RWPE1 (cell line): Measurements from ENCODE around the gene SRF.
"Not testable (repeated sequence)": the region's sequence is repeated elsewhere in the genome, so short reads cannot be mapped to it uniquely, and the experiment has no call there.

Experiments
- CTCF ChIA-PET: fragments of 350-600 bp; sonication (Branson Sonifier 250); formaldehyde crosslinking; extraction: SDS; loops from one replicate; lab custom pipeline; 2021; lab: Yijun Ruan, JAX
- POLR2A ChIA-PET: fragments of 400-600 bp; formaldehyde crosslinking; extraction: SDS; loops from one replicate; lab custom pipeline; 2020; ENCODE audit warnings: antibody characterized with exemption; ENCODE audit not compliant: low non-redundant PET; lab: Yijun Ruan, JAX
- DNase-seq: peaks from one replicate; pipeline ENCODE4 v3.0.0; 2012; ENCODE audit warnings: low spot score
- H3K27ac ChIP-seq: fragments of 450-650 bp; 2 replicates; pipeline ENCODE4 v1.5.1; 2017
- TF ChIP-seq, protein P1 (sequence below): fragments of 450-650 bp; conservative IDR thresholded peaks from 2 replicates; pipeline ENCODE4 v1.5.1; 2017; ENCODE audit warnings: low read depth, mild to moderate bottlenecking

SRF gene

DNA sequence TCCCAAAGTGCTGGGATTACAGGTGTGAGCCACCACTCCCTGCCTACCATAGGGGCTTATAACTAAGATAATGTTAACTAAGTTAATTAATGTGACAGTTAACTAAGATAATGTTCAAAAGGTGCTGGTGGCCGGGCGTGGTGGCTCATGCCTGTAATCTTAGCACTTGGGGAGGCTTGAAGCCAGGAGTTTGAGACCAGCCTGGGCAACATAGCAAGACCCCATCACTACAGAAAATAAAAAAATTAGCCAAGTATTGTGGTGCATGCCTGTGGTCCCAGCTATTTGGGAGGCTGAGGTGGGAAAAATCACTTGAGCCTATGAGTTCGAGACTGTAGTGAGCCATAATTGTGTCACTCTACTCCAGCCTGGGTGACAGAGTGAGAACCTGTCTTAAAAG is 32.8 kb upstream of the SRF start:
- CTCF ChIA-PET: no interaction called here
- H3K27ac ChIP-seq: no peak overlapping the region
- DNase-seq: no peak
- POLR2A ChIA-PET: no interaction called here
- TF ChIP-seq, protein P1, sequence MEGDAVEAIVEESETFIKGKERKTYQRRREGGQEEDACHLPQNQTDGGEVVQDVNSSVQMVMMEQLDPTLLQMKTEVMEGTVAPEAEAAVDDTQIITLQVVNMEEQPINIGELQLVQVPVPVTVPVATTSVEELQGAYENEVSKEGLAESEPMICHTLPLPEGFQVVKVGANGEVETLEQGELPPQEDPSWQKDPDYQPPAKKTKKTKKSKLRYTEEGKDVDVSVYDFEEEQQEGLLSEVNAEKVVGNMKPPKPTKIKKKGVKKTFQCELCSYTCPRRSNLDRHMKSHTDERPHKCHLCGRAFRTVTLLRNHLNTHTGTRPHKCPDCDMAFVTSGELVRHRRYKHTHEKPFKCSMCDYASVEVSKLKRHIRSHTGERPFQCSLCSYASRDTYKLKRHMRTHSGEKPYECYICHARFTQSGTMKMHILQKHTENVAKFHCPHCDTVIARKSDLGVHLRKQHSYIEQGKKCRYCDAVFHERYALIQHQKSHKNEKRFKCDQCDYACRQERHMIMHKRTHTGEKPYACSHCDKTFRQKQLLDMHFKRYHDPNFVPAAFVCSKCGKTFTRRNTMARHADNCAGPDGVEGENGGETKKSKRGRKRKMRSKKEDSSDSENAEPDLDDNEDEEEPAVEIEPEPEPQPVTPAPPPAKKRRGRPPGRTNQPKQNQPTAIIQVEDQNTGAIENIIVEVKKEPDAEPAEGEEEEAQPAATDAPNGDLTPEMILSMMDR: no peak

DNA sequence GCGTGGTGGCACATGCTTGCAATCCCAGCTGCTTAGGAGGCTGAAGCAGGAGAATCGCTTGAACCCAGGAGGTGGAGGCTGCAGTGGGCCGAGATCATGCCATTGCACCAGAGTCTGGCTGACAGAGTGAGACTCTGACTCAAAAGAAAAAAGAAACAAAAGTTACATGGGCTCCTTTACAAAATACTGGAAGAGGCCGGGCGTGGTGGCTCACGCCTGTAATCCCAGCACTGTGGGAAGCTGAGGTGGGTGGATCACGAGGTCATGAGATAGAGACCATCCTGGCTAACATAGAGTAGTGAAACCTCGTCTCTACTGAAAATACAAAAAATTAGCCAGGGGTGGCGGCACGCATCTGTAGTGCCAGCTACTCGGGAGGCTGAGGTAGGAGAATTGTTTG is 31.1 kb upstream of the SRF start:
- CTCF ChIA-PET, DNase-seq, POLR2A ChIA-PET: not testable (repeated sequence)
- peak overlapping the region; percentile 41 for H3K27ac ChIP-seq

DNA sequence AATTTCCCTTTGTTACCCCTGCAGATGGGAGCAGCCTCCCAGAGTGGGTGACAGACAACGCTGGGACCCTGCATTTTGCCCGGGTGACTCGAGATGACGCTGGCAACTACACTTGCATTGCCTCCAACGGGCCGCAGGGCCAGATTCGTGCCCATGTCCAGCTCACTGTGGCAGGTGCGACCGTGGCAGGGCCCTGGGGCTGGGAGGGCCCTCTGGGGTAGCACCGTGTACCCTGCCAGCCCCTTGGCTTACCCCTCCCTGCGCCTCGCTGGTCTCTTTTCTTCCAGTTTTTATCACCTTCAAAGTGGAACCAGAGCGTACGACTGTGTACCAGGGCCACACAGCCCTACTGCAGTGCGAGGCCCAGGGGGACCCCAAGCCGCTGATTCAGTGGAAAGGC is 29.4 kb upstream of the SRF start:
- CTCF ChIA-PET: interaction anchor here (0.6 kb wide), 1 partner anchor 46 kb away, joined by 4 read pairs; no protein-coding TSS in a partner anchor
- POLR2A ChIA-PET: no interaction called here
- DNase-seq: no peak
- TF ChIP-seq, protein P1: no peak
- peak overlapping the region; percentile 86 for H3K27ac ChIP-seq

DNA sequence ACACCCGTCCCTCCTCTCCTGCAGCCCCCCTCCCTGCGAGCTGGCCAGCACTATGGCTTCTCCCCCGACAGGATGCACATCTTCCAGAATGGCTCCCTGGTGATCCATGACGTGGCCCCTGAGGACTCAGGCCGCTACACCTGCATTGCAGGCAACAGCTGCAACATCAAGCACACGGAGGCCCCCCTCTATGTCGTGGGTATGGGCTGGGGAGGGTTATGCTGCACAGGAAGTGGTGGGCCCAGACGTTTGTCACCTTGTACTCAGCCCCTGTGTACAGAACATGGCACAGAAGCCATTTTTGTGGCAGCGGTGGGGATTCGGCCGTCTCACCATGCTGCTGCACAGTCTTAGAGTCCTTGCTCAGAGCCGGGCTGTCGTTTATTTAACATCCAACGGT is 29.0 kb upstream of the SRF start:
- no peak for DNase-seq
- ChIA-PET POLR2A (no interaction called here), CTCF (interaction anchor here (0.6 kb wide), 1 partner anchor 46 kb away, joined by 4 read pairs; no protein-coding TSS in a partner anchor)
- H3K27ac ChIP-seq: peak overlapping the region; percentile 86
- TF ChIP-seq, protein P1: no peak

DNA sequence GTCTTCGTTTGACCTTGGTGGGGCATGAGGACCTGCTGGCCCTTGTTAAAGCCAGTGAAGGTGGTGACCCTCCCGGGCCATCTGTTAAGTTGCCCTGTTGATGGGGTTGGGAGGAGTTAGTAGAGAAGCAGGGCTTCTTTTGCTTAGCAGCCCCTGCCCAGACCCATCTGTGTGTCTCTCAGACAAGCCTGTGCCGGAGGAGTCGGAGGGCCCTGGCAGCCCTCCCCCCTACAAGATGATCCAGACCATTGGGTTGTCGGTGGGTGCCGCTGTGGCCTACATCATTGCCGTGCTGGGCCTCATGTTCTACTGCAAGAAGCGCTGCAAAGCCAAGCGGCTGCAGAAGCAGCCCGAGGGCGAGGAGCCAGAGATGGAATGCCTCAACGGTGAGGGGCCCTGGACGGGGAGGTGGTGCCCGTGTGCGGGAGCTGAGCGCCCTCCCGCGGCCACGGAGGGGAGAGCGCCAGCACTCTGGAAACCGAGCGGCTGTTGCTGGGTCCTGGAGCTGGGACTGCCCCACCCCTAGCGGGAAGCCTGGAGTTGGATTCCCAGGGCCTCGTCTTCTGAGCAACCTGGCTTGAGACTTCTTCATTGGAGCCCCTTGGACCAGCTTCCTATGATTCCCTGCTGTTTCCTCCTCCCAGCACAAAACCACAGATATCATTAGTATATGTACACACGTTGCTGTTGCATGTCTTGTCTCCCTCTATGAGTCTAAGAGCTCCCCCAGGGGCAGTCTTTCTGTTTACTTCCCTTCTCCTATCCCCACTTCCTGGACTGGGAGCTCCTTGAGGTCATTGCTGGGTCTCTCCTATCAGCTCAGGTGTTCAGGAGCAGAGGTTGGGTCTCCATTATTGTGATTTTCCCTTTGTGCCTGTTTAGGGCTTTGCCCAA is 27.6 kb upstream of the SRF start:
- H3K27ac ChIP-seq: peak overlapping the region; percentile 86
- ChIA-PET POLR2A (interaction anchor here (0.5 kb wide), 1 partner anchor 14 kb away, joined by 3 read pairs; no protein-coding TSS in a partner anchor), CTCF (interaction anchor here (0.5 to 2.0 kb wide), 31 partner anchors 9 to 427 kb away, joined by 3 to 14 read pairs (median 3); partner anchors contain the start of genes CUL7, DNPH1, KLC4 and MRPL2)
- TF ChIP-seq, protein P1: peak; percentile 92
- peak; percentile 88 for DNase-seq

GRCh38 chr6:43144879-43145278 is 26.2 kb upstream of the SRF start:
- TF ChIP-seq, protein P1: no peak

More at GRCh38 chr6:43144879-43145278, 26.2 kb upstream of the SRF start:
- ChIA-PET POLR2A (interaction anchor here (0.6 kb wide), 1 partner anchor 26 kb away, joined by 4 read pairs; the partner anchor contains the start of gene SRF), CTCF (interaction anchor here (0.5 to 0.7 kb wide), 2 partner anchors 20 to 363 kb away, joined by 3 read pairs; no protein-coding TSS in a partner anchor)
- DNase-seq: peak; percentile 57
- peak overlapping the region; percentile 86 for H3K27ac ChIP-seq
